ENCODE results near the gene MTIF2.
A peak's percentile ranks its signal among the peaks of the same experiment; 100 is the strongest.
"Not testable (repeated sequence)": the region's sequence is repeated elsewhere in the genome, so short reads cannot be mapped to it uniquely, and the experiment has no call there.

Gene MTIF2, protein sequence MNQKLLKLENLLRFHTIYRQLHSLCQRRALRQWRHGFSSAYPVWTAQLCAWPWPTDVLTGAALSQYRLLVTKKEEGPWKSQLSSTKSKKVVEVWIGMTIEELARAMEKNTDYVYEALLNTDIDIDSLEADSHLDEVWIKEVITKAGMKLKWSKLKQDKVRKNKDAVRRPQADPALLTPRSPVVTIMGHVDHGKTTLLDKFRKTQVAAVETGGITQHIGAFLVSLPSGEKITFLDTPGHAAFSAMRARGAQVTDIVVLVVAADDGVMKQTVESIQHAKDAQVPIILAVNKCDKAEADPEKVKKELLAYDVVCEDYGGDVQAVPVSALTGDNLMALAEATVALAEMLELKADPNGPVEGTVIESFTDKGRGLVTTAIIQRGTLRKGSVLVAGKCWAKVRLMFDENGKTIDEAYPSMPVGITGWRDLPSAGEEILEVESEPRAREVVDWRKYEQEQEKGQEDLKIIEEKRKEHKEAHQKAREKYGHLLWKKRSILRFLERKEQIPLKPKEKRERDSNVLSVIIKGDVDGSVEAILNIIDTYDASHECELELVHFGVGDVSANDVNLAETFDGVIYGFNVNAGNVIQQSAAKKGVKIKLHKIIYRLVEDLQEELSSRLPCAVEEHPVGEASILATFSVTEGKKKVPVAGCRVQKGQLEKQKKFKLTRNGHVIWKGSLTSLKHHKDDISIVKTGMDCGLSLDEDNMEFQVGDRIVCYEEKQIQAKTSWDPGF

DNA sequence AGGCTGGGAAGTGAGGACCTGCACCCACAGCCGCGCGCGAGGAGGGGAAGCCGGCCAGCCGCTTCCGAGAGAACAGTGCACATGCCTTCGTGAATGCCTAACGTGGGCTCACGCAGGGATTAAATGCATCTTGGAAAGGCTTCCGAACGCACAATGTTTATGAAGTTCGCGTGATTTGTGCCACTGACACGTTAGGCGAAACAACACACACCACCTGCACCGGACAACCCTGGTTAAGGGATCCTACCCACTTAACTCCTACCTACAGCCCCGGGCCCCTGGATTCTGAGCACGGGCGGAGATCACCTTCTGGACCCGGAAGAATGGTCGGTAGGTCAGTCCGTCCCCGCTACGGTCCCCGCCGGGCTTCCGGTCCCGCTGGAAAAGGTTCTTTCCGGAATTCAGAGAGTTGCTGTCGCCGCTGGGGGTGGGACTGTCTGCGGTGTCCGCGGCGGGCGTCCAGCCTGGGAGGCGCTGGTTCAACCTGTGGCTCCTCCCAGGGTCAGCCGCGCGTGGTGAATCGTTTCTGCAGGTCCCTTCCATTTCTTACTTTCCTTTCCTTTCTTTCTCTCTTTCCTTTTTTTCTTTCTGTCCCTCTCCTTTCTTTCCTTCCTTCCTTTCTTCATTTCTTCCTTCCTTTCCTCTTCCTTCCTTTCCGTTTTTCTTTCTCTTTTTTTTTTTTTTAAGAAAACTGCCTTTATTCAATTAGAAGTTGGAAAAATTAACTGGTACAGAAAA is at the start of gene MTIF2:
Gene MTIF2, minus strand, starts transcription at position 325 of the 738 bp plus-strand sequence. CDS start 5,373 bp downstream, outside the sequence.
- DNase-seq, result peak; percentile 43

DNA sequence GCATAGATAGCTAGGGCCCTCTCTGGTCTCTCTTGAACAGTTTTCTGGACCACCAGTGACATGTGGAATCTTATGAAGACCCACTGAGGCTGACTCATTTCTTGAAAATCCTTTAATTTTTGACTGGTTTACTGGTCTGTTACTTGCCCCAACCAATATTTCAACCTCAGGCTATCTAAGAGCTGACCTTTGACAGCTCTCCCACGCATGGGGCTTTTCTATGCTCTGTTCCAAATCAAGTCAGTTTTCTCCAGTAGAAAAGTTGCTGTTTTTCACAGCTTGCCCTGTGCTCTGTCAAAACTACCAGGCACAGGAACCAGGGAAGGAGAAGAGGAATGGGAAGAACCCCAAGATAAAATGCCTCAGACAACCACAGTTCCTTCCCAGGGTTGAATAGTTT is 46.0 kb upstream of the MTIF2 start:
- no peak for DNase-seq

DNA sequence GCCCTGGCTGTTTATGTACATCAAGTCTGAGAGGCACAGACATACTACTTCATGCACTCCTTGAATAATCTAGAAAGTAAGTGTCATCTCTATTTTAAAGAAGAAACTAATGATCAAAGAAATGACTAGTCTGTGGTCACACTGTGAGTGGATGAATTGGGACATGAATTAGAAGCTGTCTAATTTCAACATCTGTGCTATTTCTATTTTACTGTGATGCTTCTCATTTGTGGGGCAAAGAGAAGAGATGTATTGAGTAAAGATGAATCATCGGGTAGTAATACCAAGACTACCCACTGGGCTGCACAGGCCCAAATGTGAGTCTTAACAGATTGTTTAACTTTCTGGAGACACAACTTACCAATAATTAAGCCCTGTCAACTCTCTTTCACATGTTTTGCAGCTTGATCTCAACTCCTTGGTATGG is 42.4 kb upstream of the MTIF2 start:
- no peak for DNase-seq

DNA sequence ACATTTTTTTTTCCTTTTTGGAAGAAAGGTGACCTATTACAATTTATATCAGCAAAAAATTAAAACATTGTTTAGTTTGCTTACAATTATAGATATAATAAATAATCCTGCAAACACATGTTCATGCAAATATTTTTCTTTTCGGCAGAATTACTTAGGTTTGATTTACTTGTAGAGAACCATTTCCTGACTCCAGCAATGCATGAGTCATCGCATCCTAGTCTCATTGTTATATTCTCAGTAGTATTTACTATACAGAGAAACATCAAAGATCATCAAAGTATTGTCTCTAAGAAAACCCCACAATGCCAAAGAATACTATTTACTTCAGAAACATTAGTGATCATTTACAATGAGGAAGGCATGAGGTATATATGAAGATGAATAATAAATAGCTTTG is 40.4 kb upstream of the MTIF2 start:
- DNase-seq, result no peak

DNA sequence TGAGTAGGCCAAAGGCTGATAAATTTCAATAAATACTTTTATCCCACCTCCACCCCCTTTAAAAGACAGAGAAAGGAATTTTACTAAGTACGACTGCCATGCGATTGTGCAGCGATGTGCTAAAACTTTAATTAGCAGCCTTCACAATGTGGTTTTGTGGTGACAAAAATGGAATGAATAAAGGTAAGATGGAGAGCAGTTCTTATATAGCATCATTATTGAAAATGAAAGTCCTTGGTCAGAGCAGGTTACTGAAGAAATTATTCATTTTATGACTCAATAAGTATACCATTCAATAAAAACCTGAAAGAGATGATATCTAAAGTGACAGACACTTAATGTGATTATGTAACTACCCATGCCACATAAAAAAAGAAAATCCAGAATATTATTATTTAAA is 33.2 kb upstream of the MTIF2 start:
- DNase-seq, result no peak

DNA sequence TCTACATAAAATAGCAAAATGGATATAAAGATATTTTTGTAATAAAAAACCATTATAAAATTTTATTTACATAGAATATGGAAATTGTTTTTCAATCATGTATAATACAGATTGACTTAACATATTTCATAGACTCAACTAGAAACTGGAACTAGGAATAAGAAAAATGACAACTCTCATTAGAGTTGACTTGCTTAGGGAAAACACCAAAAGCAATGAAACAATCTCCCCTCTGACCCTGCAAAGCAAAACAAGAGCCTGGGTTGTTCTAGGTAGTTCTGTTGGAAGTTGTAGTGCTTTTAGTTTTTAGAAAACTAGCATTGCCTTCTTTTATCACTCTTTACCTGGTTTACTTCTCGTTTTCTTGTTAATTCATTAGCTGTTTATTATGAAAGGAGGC is 32.2 kb upstream of the MTIF2 start:
- DNase-seq, result no peak

DNA sequence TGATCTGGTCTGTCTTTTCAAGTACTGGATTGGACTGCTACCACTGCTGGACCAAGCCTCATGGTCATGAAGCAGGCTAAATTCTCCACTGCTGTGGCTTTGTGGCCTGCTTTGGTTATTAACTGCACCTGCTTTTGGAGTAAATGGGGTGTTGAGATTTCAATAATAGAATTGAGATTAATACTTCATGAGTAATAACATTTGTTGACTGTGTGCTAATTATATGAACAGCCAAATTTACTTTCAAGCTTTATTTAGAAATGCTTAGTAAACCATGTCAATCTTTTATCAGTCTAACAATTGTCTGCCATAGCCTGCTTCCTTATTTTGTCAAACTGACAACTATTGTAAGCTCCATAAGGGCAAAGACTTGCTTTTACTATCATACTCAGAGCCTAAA is 27.4 kb upstream of the MTIF2 start:
- no peak for DNase-seq

DNA sequence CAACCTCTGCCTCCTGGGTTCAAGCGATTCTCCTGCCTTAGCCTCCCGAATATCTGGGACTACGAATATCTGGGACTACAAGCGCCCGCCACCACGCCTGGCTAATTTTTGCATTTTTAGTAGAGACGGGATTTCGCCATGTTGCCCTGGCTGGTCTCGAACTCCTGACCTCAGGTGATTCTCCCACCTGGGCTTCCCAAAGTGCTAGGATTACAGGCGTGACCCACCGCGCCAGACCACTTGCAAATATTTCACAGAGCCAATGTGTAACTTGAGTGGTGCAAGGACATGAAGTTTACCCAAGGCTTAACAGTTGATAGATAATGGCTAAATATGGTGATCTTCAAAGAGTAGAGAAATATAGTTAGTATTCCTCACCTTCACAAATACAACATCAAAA is 14.1 kb upstream of the MTIF2 start:
- DNase-seq, result no peak

DNA sequence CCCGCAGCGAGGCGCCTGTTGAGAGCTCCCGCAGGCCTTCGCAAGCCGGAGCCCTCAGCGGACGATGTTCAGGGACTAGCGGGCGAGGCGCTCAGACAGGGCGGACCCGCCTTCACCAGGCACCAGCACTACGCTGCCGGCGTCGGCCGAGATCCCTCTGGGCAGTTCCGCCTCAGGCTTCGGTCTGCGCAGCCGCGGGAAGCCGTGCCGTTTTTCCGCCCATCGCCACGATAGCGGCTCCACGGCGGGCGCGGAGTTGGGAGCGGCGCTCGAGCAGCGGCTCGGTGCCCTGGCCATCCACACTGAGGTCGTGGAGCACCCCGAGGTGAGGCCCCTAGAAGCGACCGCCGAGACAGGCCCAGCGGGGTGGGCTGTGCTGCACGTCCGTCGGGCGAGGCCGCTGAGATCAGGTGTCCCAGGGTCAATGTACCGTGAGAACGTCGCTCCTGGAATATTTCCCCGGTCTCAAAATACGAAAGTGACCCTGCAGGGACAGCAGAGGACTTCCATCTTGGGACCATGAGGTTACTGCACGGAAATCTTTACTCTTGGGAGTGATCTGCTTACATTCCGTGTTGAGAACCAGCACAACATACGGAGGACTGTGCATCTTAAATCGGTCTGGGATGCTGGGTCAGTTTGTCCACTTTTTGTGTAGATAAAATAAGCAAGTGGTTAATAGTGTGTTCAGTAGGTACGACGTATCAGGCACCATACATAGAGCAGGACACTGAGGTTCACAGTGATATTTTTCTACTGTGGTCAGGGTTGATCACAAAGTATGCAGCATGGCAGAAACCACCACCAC is 13.3 kb upstream of the MTIF2 start:
- peak; percentile 26 for DNase-seq

DNA sequence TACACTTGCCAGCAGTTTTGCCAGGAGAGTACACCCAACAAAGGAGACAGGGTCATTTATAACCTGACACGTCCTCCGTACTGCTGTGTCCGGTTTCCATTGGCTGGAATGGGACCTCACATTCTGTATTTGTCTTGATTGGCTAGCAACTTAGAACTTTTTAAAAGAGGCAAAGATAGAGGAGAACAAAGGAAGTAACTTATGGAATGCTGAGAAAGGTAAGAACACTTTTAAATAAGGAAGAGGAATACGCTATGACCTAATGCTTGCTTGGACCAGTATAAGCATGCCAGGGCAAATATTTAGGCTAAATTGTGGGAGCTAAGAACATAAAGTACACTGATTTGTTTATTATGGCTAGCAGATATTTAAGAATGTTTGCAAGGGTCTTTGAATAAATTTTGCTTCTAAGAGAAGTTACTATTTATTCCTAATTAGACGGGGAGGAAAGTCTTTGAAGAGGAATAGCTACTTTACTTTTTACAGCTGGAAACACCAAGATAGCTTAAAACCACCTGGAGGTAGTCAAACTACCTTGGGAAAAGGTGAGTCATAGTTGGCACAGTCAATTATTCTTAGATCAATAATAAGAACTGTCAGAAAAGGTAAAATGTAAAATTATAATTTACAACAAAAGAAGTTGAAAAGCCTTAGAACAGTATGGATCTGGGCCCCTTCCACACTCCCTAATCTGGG is 12.0 kb upstream of the MTIF2 start:
- not testable (repeated sequence) for DNase-seq

DNA sequence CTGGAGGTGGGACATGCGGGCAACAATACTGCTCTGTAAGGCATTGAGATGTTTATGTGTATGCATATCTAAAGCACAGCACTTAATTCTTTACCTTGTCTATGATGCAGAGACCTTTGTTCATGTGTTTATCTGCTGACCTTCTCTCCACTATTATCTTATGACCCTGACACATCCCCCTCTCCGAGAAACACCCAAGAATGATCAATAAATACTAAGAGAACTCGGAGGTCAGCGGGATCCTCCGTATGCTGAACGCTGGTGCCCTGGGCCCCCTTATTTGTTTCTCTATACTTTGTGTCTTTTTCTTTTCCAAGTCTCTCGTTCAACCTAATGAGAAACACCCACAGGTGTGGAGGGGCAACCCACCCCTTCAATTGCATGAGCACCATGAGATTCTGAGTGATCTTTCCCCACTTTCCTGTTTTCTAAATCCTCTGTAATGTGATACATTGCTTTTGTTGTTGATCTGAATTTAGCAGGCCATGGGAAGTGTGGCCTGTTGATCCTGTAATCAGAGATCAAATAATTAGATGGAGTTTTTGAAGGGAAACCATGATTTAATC is 10.9 kb upstream of the MTIF2 start:
- DNase-seq, result not testable (repeated sequence)

DNA sequence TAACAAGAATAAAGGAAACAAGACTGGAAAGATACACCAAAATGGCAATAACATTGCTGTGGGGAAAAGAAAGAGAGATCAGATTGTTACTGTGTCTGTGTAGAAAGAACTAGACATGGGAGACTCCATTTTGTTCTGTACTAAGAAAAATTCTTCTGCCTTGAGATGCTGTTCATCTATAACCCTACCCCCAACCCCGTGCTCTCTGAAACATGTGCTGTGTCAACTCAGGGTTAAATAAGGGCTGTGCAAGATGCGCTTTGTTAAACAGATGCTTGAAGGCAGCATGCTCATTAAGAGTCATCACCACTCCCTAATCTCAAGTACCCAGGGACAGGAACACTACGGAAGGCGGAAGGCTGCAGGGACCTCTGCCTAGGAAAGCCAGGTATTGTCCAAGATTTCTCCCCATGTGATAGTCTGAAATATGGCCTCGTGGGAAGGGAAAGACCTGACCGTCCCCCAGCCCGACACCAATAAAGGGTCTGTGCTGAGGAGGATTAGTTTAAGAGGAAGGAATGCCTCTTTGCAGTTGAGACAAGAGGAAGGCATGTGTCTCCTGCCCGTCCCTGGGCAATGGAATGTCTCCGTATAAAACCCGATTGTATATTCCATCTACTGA is 10.3 kb upstream of the MTIF2 start:
- not testable (repeated sequence) for DNase-seq

DNA sequence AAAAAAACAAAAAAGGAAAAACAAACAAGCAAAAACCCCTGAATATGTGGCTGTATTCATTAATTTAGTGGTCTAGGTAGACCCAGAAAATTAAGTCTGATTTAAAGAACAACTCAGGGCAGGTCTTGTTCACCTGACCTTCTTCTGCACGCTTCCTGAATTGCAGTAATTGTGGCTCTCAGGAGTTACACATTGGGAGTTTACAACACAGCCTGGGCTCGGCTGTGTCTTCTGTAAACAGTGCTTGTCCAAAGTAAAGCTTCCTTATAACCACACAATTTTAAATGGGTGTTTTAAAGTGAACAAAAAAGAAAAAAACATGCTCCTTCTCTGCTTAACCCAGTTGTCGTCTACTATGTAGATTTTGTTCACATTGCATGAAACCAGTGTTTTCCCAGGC is 8.3 kb upstream of the MTIF2 start:
- DNase-seq, result no peak

DNA sequence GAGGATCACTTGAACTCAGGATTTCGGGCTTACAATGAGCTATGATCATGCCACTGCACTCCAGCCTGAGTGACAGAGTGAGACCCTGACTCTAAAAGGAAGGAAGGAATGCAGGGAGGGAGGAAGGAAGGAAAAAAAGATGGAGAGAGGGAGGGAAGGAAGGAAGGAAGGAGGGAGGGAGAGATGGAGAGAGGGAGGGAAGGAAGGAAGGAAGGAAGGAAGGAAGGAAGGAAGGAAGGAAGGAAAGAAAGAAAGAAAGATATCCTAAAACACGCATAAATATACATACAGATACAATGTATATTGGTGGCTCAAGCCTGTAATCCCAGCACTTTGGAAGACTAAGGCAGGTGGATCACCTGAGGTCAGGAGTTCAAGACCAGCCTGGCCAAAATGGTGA is 5.3 kb upstream of the MTIF2 start:
- not testable (repeated sequence) for DNase-seq

DNA sequence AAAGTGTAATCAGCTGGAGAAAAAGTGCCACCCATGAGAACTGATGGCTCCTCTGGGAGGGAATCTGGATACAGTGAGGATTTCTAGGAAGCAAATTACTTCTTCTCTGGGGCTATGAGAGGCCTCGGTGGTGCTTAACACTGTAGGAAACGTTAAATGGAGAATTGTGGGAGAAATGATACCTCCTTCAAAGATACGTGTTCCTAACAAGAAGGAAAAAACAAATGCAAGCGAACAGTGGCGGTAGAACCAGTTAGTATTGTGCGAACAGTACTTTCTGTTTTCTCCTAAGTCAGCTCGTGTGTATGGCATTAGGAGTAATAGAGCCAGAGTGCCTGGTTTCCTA is 587 bp upstream of the MTIF2 start:
- no peak for DNase-seq

DNA sequence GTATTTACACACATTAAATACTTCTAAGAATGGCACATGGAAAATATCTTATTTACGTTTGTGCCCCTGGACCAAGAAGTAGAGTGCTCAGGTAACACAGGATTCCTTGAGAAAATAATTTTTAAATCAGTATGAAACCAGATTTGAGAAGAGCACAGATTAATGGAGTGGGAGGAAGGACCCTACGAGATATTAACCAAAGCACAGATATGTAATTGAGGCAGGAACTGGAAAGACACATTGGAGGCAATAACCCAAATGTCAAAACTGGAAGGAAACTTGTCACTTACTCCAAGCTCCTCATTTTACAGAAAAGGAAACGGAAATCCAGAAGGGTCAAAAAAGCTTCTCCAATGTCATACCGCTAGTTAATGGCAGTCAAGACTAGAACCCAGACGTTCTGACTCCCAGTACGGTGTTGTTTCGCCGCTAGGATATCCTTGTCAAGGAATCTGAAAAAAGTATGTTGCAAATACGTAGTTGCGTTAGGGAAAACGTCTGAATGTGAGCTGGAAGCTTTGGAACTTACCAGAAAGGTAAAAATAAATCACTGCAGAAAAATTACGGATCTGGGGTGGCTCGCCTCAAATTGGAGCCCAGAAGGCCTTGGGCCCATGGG is 634 bp downstream of the MTIF2 start:
- DNase-seq, result no peak

DNA sequence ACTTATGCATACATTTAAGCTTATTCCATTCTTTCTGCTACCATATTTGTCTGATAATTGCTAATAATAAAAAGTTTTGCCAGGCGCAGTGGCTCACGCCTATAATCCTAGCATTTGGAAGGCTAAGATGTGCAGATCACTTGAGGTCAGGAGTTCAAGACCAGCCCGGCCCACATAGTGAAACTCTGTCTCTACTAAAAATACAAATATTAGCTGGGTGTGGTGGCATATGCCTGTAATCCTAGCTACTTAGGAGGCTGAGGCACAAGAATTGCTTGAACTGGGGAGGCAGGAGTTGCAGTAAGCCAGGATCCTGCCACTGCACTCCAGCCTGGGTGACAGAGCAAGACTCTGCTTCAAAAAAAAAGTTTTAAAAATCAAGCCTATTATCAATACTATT is 9.4 kb downstream of the MTIF2 start:
- not testable (repeated sequence) for DNase-seq

DNA sequence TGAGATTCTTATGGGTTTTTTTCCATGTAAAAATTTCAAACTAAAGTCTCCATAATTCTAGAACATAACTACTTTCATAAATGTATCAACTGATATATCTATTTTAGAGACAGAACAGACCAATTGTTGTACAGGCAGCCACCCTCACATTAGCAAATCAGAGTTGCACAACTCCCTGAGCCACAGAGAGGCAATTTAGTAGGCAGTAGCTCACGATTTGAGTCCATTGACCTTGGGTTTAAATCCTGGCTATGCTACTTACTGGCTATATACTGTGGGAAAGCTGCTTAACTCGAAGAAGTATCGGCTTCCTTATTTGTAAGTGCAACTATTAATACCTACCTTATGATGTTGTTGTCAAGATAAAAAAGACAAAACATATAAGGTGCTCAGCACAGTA is 16.2 kb downstream of the MTIF2 start:
- DNase-seq, result no peak

DNA sequence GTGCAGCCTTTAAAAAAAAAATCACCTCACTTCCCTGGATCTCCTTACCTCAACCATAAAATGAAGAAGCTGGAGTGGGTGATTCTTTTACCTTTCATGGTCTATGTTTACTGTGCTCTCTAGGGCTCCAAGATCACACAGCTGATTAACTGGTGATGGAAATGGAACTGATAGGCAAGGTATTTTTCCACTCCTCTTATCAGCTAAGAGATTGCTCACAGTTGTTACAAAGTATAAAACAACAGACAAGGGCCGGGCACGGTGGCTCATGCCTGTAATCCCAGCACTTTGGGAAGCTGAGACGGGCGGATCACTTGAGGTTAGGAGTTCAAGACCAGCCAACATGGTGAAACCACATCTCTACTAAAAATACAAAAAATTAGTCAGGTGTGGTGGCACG is 22.0 kb downstream of the MTIF2 start:
- DNase-seq, result no peak

DNA sequence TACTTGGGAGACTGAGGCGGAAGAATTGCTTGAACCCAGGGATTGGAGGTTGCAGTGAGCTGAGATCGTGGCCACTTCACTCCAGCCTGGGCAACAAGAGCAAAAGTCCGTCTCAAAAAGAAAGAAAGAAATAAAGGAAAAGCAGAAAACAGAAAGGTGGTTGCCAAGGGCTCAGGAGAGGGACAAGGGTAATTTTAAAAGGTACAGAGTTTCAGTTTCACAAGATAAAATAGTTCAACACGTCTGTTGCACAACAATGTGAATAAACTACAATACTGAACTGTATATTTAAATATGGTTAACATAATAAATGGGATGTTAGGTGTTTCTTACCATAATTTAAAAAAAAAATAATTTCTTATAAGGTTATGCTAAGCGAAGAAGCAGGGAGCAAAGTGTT is 23.6 kb downstream of the MTIF2 start:
- DNase-seq, result no peak

DNA sequence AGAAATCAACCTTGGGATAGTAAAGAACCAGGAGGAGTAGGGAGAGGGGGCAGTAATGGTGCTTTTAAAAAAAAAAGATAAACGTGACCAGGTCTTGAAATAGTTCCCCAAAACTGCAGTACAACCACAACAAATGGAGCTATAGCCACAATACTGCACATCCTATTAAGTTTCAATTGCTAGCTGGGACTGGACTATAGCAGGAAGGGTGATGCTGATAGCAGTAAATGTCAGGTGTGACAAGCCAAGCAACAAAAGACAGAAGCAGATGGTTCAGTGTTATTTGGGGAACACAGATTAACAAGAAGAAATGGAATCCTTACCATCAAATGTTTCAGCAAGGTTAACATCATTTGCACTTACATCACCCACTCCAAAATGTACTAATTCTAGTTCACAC is 26.4 kb downstream of the MTIF2 start:
- no peak for DNase-seq

Measured in NCI-H1436 treated with DMSO at 0.1 percent for 48 hours (cell line).